Spleen (tissue), 7 donors: ENCODE results near the gene RBMY1D.
"Not testable (repeated sequence)": the region's sequence is repeated elsewhere in the genome, so short reads cannot be mapped to it uniquely, and the experiment has no call there.

Source experiments
- CTCF ChIP-seq, 11 experiments: fragments of 200-600 bp in 7 of 11; fragments of 450-650 bp in 4 of 11; sonication (generic) in 4 of 11; IDR thresholded peaks in 8 of 11; conservative IDR thresholded peaks in 3 of 11; 1 replicate in 7 of 11; 2 replicates in 4 of 11; pipeline versions ENCODE4 v1.4.0 to v1.8.0; 2016 to 2021; ENCODE audit warnings: antibody characterized with exemption in 11 of 11, inconsistent platforms in 4 of 11, mild to moderate bottlenecking in 1 of 11
- POLR2A ChIP-seq, 3 donors: fragments of 450-650 bp; IDR thresholded peaks; one replicate each; pipeline ENCODE4 v1.5.1; 2017; ENCODE audit warnings: antibody characterized with exemption in 3 of 3, mild to moderate bottlenecking in 1 of 3
- POLR2AphosphoS5 ChIP-seq, 3 donors: sonication (generic); formaldehyde crosslinking; IDR thresholded peaks; one replicate each; pipeline ENCODE4 v1.5.1; 2017; ENCODE audit warnings: antibody characterized with exemption in 3 of 3
- donor health status: DM: no; HTN: no; CAD: no; lungs with moderate emphysema.
- donor health status: DM: no; HTN: no; CAD: no.
- donor health status: DM: no; HTN: no; CAD: no.

- not testable (repeated sequence) for TF ChIP-seq POLR2A (IDR thresholded peaks at IDR 0.05); POLR2AphosphoS5 (IDR thresholded peaks at IDR 0.05); CTCF (IDR thresholded peaks at IDR 0.05 in 8 of 11, conservative IDR thresholded peaks at IDR 0.05 in 3 of 11)
Observed at GRCh38 chrY:21917932-21918331, 23.6 kb upstream of the RBMY1D start, which contains the start of gene RBMY1E.
